GM12878 (cell line): Measurements from ENCODE around the gene DNAJB11. TPM values are rescaled to one million over a fixed set of nuclear protein-coding genes. Genes with fewer than 3 reads are reported as not detected.
A peak's percentile ranks its signal among the peaks of the same experiment; 100 is the strongest.

Experiments
- BRCA1 ChIP-seq: IDR thresholded peaks from 2 replicates; pipeline ENCODE4 v1.6.1; 2011; ENCODE audit warnings: low read depth, low read length, improper control_type of control experiment
- EP300 ChIP-seq, 2 experiments: fragments of 150-350 bp in 1 of 2; IDR thresholded peaks; 2 replicates each; pipeline ENCODE4 v1.6.1; 2011 to 2012; ENCODE audit warnings: low read depth in 2 of 2, low read length in 2 of 2, borderline replicate concordance in 1 of 2, improper control_type of control experiment in 1 of 2, inconsistent platforms in 1 of 2; ENCODE audit not compliant: control insufficient read depth in 1 of 2
- FOS ChIP-seq: IDR thresholded peaks from 3 replicates; pipeline ENCODE4 v1.6.1; 2011; ENCODE audit warnings: borderline replicate concordance; ENCODE audit not compliant: insufficient read length; ENCODE audit errors: extremely low read depth
- FOXK2 ChIP-seq: fragments of 450-650 bp; IDR thresholded peaks from 2 replicates; pipeline ENCODE4 v1.6.1; 2017; ENCODE audit warnings: mild to moderate bottlenecking, moderate library complexity
- FOXM1 ChIP-seq: IDR thresholded peaks from 2 replicates; pipeline ENCODE4 v1.6.1; 2012; ENCODE audit warnings: low read depth, mild to moderate bottlenecking, inconsistent platforms, low read length, moderate library complexity
- HDAC2 ChIP-seq: fragments of 200-600 bp; sonication (generic); IDR thresholded peaks from 2 replicates; pipeline ENCODE4 v1.6.1; 2017
- IRF4 ChIP-seq: IDR thresholded peaks from 2 replicates; pipeline ENCODE4 v1.6.1; 2011; ENCODE audit warnings: low read depth, low read length
- KAT2A ChIP-seq: conservative IDR thresholded peaks from 2 replicates; pipeline ENCODE4 v1.6.1; 2011; ENCODE audit warnings: low read depth, low read length; ENCODE audit not compliant: control insufficient read depth
- KDM1A ChIP-seq: fragments of 200-600 bp; sonication (generic); IDR thresholded peaks from 2 replicates; pipeline ENCODE4 v1.6.1; 2016; ENCODE audit warnings: borderline replicate concordance
- MTA3 ChIP-seq: IDR thresholded peaks from 2 replicates; pipeline ENCODE4 v1.6.1; 2012; ENCODE audit warnings: low read length, inconsistent platforms, borderline replicate concordance
- NFYA ChIP-seq: IDR thresholded peaks from 2 replicates; pipeline ENCODE4 v1.6.1; 2011; ENCODE audit warnings: low read depth, mild to moderate bottlenecking, low read length, improper control_type of control experiment, borderline replicate concordance
- NKRF ChIP-seq: fragments of 450-650 bp; conservative IDR thresholded peaks from 2 replicates; pipeline ENCODE4 v1.6.1; 2017; ENCODE audit warnings: mild to moderate bottlenecking, moderate library complexity
- NR2C2 ChIP-seq: IDR thresholded peaks from 2 replicates; pipeline ENCODE4 v1.6.1; 2011; ENCODE audit warnings: borderline replicate concordance, low read depth; ENCODE audit not compliant: control insufficient read depth, insufficient read length
- PBX3 ChIP-seq: IDR thresholded peaks from 2 replicates; pipeline ENCODE4 v1.6.1; 2011; ENCODE audit warnings: mild to moderate bottlenecking, low read depth, low read length, moderate library complexity; ENCODE audit not compliant: insufficient replicate concordance
- PKNOX1 ChIP-seq: fragments of 450-650 bp; IDR thresholded peaks from 2 replicates; pipeline ENCODE4 v1.6.1; 2016; ENCODE audit warnings: mild to moderate bottlenecking
- RAD21 ChIP-seq: IDR thresholded peaks from 2 replicates; pipeline ENCODE4 v1.6.1; 2011; ENCODE audit warnings: mild to moderate bottlenecking, low read depth, low read length, moderate library complexity; ENCODE audit not compliant: insufficient read depth
- SMARCA5 ChIP-seq: fragments of 450-650 bp; IDR thresholded peaks from 2 replicates; pipeline ENCODE4 v1.6.1; 2017; ENCODE audit warnings: mild to moderate bottlenecking
- SUZ12 ChIP-seq: fragments of 200-600 bp; sonication (generic); IDR thresholded peaks from one replicate; pipeline ENCODE4 v1.6.1; 2018; ENCODE audit warnings: antibody characterized with exemption, mild to moderate bottlenecking; ENCODE audit not compliant: unreplicated experiment
- TARDBP ChIP-seq: IDR thresholded peaks from 2 replicates; pipeline ENCODE4 v1.6.1; 2016; ENCODE audit warnings: borderline replicate concordance
- YY1 ChIP-seq: IDR thresholded peaks from 2 replicates; pipeline ENCODE4 v1.6.1; 2011; ENCODE audit warnings: low read depth, mild to moderate bottlenecking, low read length
- ZNF274 ChIP-seq: IDR thresholded peaks from one replicate; pipeline ENCODE4 v1.8.0; 2011; ENCODE audit not compliant: insufficient read length, insufficient read depth
- polyA plus RNA-seq, 11 experiments: library from polyadenylated mRNA; depleted of rRNA in 4 of 11; unstranded in 6 of 11; stranded (reverse) in 5 of 11; fragments of >200 nt; fragmentation: Nextera tagmentation in 4 of 11; fragmentation: Illumina TruSeq in 1 of 11; extraction: Ambion mirVana in 4 of 11; extraction: Trizol in 1 of 11; gene quantifications; 1 replicate in 1 of 11; 2 replicates in 10 of 11; pipeline versions ENCODE4 v1.2.1 to v1.2.3, GENCODE V29; 2011 to 2016; ENCODE audit warnings: inconsistent platforms in 2 of 11, missing spikeins in 2 of 11, low read depth in 1 of 11
- total RNA-seq, 4 experiments: library from RNA; depleted of rRNA in 3 of 4; stranded (reverse); fragments of >200 nt in 3 of 4; fragmentation: Illumina TruSeq in 1 of 4; extraction: Trizol in 1 of 4; gene quantifications; 2 replicates each; pipeline versions ENCODE4 v1.2.1 to v1.2.3, GENCODE V29; 2013 to 2021
- TF ChIP-seq, protein P1 (sequence below): IDR thresholded peaks from 2 replicates; pipeline ENCODE4 v1.6.1; 2011; ENCODE audit warnings: low read depth, mild to moderate bottlenecking, low read length, moderate library complexity, borderline replicate concordance; ENCODE audit errors: extremely low read depth
- TF ChIP-seq, protein P2 (sequence below): fragments of 450-650 bp; formaldehyde crosslinking; IDR thresholded peaks from 2 replicates; pipeline ENCODE4 v1.5.0; 2022; ENCODE audit warnings: mild to moderate bottlenecking, missing genetic modification characterization

Gene DNAJB11
- total and polyA plus RNA-seq, 10 of the 15 experiments (the other 5 are each of a cell fraction or from before 2014, with no cell fraction given): 16.2 to 135 (median 57.8) TPM

- peak; percentile 72 for TF ChIP-seq FOXM1
- no peak for TF ChIP-seq TARDBP
- no peak for TF ChIP-seq FOXK2
- no peak for TF ChIP-seq NR2C2
- TF ChIP-seq RAD21: peak; percentile 99
- TF ChIP-seq HDAC2: no peak
- TF ChIP-seq ZNF274: no peak
- TF ChIP-seq, protein P1, sequence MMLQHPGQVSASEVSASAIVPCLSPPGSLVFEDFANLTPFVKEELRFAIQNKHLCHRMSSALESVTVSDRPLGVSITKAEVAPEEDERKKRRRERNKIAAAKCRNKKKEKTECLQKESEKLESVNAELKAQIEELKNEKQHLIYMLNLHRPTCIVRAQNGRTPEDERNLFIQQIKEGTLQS: no peak
- no peak for TF ChIP-seq KDM1A
- TF ChIP-seq FOS: no peak
- no peak for TF ChIP-seq BRCA1
- no peak for TF ChIP-seq MTA3
- TF ChIP-seq SMARCA5: no peak
- TF ChIP-seq EP300 (IDR thresholded peaks at IDR 0.05; ENCODE audit: borderline replicate concordance in 1 of 2, control insufficient read depth in 1 of 2, low read depth in 2 of 2, low read length in 2 of 2): no peak
- no peak for TF ChIP-seq KAT2A
- TF ChIP-seq SUZ12: no peak
- TF ChIP-seq, protein P2, sequence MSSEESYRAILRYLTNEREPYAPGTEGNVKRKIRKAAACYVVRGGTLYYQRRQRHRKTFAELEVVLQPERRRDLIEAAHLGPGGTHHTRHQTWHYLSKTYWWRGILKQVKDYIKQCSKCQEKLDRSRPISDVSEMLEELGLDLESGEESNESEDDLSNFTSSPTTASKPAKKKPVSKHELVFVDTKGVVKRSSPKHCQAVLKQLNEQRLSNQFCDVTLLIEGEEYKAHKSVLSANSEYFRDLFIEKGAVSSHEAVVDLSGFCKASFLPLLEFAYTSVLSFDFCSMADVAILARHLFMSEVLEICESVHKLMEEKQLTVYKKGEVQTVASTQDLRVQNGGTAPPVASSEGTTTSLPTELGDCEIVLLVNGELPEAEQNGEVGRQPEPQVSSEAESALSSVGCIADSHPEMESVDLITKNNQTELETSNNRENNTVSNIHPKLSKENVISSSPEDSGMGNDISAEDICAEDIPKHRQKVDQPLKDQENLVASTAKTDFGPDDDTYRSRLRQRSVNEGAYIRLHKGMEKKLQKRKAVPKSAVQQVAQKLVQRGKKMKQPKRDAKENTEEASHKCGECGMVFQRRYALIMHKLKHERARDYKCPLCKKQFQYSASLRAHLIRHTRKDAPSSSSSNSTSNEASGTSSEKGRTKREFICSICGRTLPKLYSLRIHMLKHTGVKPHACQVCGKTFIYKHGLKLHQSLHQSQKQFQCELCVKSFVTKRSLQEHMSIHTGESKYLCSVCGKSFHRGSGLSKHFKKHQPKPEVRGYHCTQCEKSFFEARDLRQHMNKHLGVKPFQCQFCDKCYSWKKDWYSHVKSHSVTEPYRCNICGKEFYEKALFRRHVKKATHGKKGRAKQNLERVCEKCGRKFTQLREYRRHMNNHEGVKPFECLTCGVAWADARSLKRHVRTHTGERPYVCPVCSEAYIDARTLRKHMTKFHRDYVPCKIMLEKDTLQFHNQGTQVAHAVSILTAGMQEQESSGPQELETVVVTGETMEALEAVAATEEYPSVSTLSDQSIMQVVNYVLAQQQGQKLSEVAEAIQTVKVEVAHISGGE (CRISPR knock-in tag): no peak
- TF ChIP-seq NKRF: no peak
- no peak for TF ChIP-seq NFYA
- no peak for TF ChIP-seq PKNOX1
- TF ChIP-seq YY1: 0 out of 2 replicates have a peak, but pooled peaks have one; percentile 39
- TF ChIP-seq IRF4: peak; percentile 57; the same call in 1 of the 2 replicates
- no peak for TF ChIP-seq PBX3
Measured at GRCh38 chr3:186540221-186540834, 30.2 kb upstream of the DNAJB11 start (continued).
